H1 (cell line): ENCODE measurements around the gene DHX36. TPM values are rescaled to one million over a fixed set of nuclear protein-coding genes. Genes with fewer than 3 reads are reported as not detected.

Source experiments
- POLR2A ChIP-seq, 2 experiments: IDR thresholded peaks; 1 replicate in 1 of 2; 2 replicates in 1 of 2; pipeline ENCODE4 v1.6.1; 2011; ENCODE audit warnings: low read depth in 2 of 2, low read length in 2 of 2, mild to moderate bottlenecking in 2 of 2; ENCODE audit errors: control extremely low read depth in 1 of 2
- polyA plus RNA-seq, 7 experiments: library from polyadenylated mRNA; depleted of rRNA in 3 of 7; stranded (reverse) in 5 of 7; unstranded in 2 of 7; fragments of >200 nt in 5 of 7; fragments of 200-250 nt in 2 of 7; gene quantifications; 1 replicate in 5 of 7; 2 replicates in 1 of 7; 4 replicates in 1 of 7; pipeline versions ENCODE4 v1.2.1 to v1.2.3, GENCODE V29; 2011 to 2013; ENCODE audit warnings: missing spikeins in 2 of 7, mixed read lengths in 2 of 7
- total RNA-seq: library from RNA; stranded (reverse); fragmentation: NEBNext Ultra II Directional; extraction: Animal tissue kit (Norgen Biotek cat#: 25700); gene quantifications from 2 replicates; pipeline ENCODE4 v1.2.1, GENCODE V29; 2021
- TF ChIP-seq, protein P1 (sequence below): IDR thresholded peaks from 2 replicates; pipeline ENCODE4 v1.6.1; 2012; ENCODE audit warnings: inconsistent platforms
- TF ChIP-seq, protein P2 (sequence below), 3 experiments: IDR thresholded peaks; 1 replicate in 2 of 3; 2 replicates in 1 of 3; pipeline versions ENCODE4 v1.5.1 to v1.6.1; 2011; ENCODE audit warnings: low read length in 3 of 3, mild to moderate bottlenecking in 3 of 3, inconsistent platforms in 2 of 3, low read depth in 1 of 3, moderate library complexity in 1 of 3; ENCODE audit not compliant: insufficient read depth in 1 of 3; ENCODE audit errors: control extremely low read depth in 1 of 3

Gene DHX36
- total and polyA plus RNA-seq, 2 of the 8 experiments (the other 6 are each of a cell fraction or from before 2014, with no cell fraction given), result 44.9 to 131 TPM

DNA sequence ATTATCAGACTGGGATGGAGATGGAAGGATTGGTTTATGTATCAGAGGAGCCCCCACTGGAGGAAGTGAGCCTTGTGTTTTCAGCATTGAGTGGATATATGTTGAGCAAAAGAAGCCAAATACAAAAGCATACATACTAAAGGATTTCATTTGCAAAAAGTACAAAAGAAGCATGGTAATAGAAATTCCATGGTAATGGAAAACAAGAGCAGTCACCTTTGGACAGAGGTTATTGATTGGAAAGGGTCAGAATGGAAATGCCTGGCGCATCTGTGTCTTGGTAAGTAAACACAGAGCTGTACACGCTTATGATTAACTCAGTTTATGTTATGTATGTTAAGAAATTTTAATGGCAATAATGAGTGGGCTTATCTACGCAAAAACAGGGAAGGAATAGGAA lies 72.7 kb downstream of the DHX36 start (continued):
- TF ChIP-seq, protein P1, sequence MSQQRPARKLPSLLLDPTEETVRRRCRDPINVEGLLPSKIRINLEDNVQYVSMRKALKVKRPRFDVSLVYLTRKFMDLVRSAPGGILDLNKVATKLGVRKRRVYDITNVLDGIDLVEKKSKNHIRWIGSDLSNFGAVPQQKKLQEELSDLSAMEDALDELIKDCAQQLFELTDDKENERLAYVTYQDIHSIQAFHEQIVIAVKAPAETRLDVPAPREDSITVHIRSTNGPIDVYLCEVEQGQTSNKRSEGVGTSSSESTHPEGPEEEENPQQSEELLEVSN, result no peak
- no peak for TF ChIP-seq POLR2A (IDR thresholded peaks at IDR 0.05; ENCODE audit: control extremely low read depth in 1 of 2, low read depth in 2 of 2, low read length in 2 of 2)
- TF ChIP-seq, protein P2, sequence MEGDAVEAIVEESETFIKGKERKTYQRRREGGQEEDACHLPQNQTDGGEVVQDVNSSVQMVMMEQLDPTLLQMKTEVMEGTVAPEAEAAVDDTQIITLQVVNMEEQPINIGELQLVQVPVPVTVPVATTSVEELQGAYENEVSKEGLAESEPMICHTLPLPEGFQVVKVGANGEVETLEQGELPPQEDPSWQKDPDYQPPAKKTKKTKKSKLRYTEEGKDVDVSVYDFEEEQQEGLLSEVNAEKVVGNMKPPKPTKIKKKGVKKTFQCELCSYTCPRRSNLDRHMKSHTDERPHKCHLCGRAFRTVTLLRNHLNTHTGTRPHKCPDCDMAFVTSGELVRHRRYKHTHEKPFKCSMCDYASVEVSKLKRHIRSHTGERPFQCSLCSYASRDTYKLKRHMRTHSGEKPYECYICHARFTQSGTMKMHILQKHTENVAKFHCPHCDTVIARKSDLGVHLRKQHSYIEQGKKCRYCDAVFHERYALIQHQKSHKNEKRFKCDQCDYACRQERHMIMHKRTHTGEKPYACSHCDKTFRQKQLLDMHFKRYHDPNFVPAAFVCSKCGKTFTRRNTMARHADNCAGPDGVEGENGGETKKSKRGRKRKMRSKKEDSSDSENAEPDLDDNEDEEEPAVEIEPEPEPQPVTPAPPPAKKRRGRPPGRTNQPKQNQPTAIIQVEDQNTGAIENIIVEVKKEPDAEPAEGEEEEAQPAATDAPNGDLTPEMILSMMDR (IDR thresholded peaks at IDR 0.05; ENCODE audit: control extremely low read depth in 1 of 3, insufficient read depth in 1 of 3, low read depth in 1 of 3, low read length in 3 of 3), result no peak
- TF ChIP-seq, all 59 proteins: peak for 0
